H1 (cell line): ENCODE data around the gene C1QL2.

Source experiments
- CEBPB ChIP-seq: IDR thresholded peaks from 2 replicates; pipeline ENCODE4 v1.6.1; 2012; ENCODE audit warnings: low read depth, low read length
- CHD1 ChIP-seq: IDR thresholded peaks from 2 replicates; pipeline ENCODE4 v1.6.1; 2012; ENCODE audit warnings: low read depth, low read length, improper control_type of control experiment
- CTCF ChIP-seq, 3 experiments: IDR thresholded peaks; 1 replicate in 2 of 3; 2 replicates in 1 of 3; pipeline versions ENCODE4 v1.5.1 to v1.6.1; 2011; ENCODE audit warnings: low read length in 3 of 3, mild to moderate bottlenecking in 3 of 3, inconsistent platforms in 2 of 3, low read depth in 1 of 3, moderate library complexity in 1 of 3; ENCODE audit not compliant: insufficient read depth in 1 of 3; ENCODE audit errors: control extremely low read depth in 1 of 3
- EP300 ChIP-seq, 2 experiments: IDR thresholded peaks; 1 replicate in 1 of 2; 2 replicates in 1 of 2; pipeline ENCODE4 v1.6.1; 2011 to 2012; ENCODE audit warnings: low read depth in 2 of 2, low read length in 2 of 2, mild to moderate bottlenecking in 2 of 2, borderline replicate concordance in 1 of 2, inconsistent platforms in 1 of 2, moderate library complexity in 1 of 2
- TBP ChIP-seq: IDR thresholded peaks from 2 replicates; pipeline ENCODE4 v1.6.1; 2011; ENCODE audit warnings: low read depth, low read length, improper control_type of control experiment

- TF ChIP-seq CEBPB = no peak
- TF ChIP-seq EP300 (IDR thresholded peaks at IDR 0.05; ENCODE audit: borderline replicate concordance in 1 of 2, low read depth in 2 of 2, low read length in 2 of 2) = no peak
- no peak for TF ChIP-seq CTCF (IDR thresholded peaks at IDR 0.05; ENCODE audit: control extremely low read depth in 1 of 3, insufficient read depth in 1 of 3, low read depth in 1 of 3, low read length in 3 of 3)
- no peak for TF ChIP-seq TBP
- TF ChIP-seq CHD1 = no peak
Measured at GRCh38 chr2:119197126-119197405, 38.5 kb upstream of the C1QL2 start.
